Ishikawa (cell line): Measurements from ENCODE around the gene UBTD2.

ENCODE experiments used
- CEBPB ChIP-seq: IDR thresholded peaks from 2 replicates; pipeline ENCODE4 v1.6.1; 2012
- CREB1 ChIP-seq: IDR thresholded peaks from 2 replicates; pipeline ENCODE4 v1.6.1; 2012; ENCODE audit warnings: low read depth
- FOXM1 ChIP-seq: IDR thresholded peaks from 2 replicates; pipeline ENCODE4 v1.6.1; 2012; ENCODE audit warnings: low read depth, borderline replicate concordance
- NFIC ChIP-seq: IDR thresholded peaks from 2 replicates; pipeline ENCODE4 v1.6.1; 2012
- YY1 ChIP-seq: IDR thresholded peaks from 2 replicates; pipeline ENCODE4 v1.6.1; 2012; ENCODE audit warnings: low read depth
- ZBTB7A ChIP-seq: IDR thresholded peaks from 2 replicates; pipeline ENCODE4 v1.6.1; 2012; ENCODE audit warnings: low read depth
- TF ChIP-seq, protein P1 (sequence below): IDR thresholded peaks from 2 replicates; pipeline ENCODE4 v1.6.1; 2012
- TF ChIP-seq, protein P2 (sequence below): IDR thresholded peaks from 2 replicates; pipeline ENCODE4 v1.6.1; 2012
- TF ChIP-seq, protein P3 (sequence below): IDR thresholded peaks from 2 replicates; pipeline ENCODE4 v1.6.1; 2012; ENCODE audit warnings: low read depth, mild to moderate bottlenecking

DNA sequence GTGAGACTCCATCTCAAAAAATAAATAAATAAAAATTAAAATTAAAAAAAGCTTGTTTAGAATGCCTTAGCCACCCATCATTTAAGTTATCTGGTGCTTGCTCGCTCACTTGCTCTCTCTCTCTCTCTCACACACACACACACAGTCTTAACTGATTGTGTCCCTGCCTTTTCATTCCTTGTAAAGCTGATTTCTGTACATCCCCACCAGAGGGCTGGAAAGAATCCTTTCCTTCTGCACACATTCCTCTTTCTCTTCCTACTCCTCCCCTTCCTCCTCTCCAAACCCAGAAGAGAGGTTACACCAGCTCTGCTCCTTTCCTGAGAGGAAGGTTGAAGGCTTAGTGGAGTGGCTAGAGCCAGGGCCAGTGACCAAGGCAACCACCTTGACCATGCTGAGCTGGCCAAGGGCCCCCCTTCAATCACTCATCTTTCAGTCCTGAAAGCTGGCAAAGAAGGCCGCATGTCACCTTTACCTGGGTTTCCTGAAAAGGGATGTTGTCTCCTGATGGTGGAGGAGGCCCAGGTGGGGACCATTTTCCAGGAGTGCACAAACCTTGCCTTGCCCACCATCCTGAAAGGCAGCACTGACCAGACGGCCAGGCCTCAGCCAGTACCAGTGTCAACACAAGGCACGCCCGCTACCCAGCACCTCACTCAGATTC, 121.1 kb downstream of the UBTD2 start:
- TF ChIP-seq CEBPB: no peak
- TF ChIP-seq, protein P1, sequence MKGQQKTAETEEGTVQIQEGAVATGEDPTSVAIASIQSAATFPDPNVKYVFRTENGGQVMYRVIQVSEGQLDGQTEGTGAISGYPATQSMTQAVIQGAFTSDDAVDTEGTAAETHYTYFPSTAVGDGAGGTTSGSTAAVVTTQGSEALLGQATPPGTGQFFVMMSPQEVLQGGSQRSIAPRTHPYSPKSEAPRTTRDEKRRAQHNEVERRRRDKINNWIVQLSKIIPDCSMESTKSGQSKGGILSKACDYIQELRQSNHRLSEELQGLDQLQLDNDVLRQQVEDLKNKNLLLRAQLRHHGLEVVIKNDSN: no peak
- TF ChIP-seq CREB1: no peak
- TF ChIP-seq, protein P2, sequence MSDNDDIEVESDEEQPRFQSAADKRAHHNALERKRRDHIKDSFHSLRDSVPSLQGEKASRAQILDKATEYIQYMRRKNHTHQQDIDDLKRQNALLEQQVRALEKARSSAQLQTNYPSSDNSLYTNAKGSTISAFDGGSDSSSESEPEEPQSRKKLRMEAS: no peak
- TF ChIP-seq YY1: no peak
- TF ChIP-seq, protein P3, sequence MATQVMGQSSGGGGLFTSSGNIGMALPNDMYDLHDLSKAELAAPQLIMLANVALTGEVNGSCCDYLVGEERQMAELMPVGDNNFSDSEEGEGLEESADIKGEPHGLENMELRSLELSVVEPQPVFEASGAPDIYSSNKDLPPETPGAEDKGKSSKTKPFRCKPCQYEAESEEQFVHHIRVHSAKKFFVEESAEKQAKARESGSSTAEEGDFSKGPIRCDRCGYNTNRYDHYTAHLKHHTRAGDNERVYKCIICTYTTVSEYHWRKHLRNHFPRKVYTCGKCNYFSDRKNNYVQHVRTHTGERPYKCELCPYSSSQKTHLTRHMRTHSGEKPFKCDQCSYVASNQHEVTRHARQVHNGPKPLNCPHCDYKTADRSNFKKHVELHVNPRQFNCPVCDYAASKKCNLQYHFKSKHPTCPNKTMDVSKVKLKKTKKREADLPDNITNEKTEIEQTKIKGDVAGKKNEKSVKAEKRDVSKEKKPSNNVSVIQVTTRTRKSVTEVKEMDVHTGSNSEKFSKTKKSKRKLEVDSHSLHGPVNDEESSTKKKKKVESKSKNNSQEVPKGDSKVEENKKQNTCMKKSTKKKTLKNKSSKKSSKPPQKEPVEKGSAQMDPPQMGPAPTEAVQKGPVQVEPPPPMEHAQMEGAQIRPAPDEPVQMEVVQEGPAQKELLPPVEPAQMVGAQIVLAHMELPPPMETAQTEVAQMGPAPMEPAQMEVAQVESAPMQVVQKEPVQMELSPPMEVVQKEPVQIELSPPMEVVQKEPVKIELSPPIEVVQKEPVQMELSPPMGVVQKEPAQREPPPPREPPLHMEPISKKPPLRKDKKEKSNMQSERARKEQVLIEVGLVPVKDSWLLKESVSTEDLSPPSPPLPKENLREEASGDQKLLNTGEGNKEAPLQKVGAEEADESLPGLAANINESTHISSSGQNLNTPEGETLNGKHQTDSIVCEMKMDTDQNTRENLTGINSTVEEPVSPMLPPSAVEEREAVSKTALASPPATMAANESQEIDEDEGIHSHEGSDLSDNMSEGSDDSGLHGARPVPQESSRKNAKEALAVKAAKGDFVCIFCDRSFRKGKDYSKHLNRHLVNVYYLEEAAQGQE: no peak
- no peak for TF ChIP-seq NFIC
- no peak for TF ChIP-seq FOXM1
- TF ChIP-seq ZBTB7A: no peak
